Hematopoietic multipotent progenitor cell treated with erythropoietin and hydrocortisone succinate and interleukin-3 and kit ligand, for 6 days (in vitro differentiated cells): ENCODE measurements around the gene CD200R1.

Experiments used
- DNase-seq: peaks from one replicate; pipeline ENCODE4 v3.0.0-alpha.2; 2015

Gene CD200R1

GRCh38 chr3:112884678-112885290 is 90.1 kb downstream of the CD200R1 start:
- no peak for DNase-seq

- DNase-seq = no peak
Observed at GRCh38 chr3:112881891-112882290, 93.0 kb downstream of the CD200R1 start.

- DNase-seq = no peak
Observed at GRCh38 chr3:112875561-112875960, 99.3 kb downstream of the CD200R1 start.

- no peak for DNase-seq
Observed at GRCh38 chr3:112874725-112875124, 100.2 kb downstream of the CD200R1 start.

- DNase-seq = no peak
Observed at GRCh38 chr3:112873632-112874031, 101.3 kb downstream of the CD200R1 start.

GRCh38 chr3:112871735-112872134 is 103.2 kb downstream of the CD200R1 start:
- no peak for DNase-seq
